GM12878 (cell line): ENCODE measurements around the gene PTK6. TPM values are rescaled to one million over a fixed set of nuclear protein-coding genes. Genes with fewer than 3 reads are reported as not detected.

Source experiments
- ATF2 ChIP-seq: IDR thresholded peaks from 2 replicates; pipeline ENCODE4 v1.6.1; 2012; ENCODE audit warnings: low read length, inconsistent platforms
- CEBPB ChIP-seq, 2 experiments: fragments of 150-350 bp in 1 of 2; IDR thresholded peaks; 2 replicates each; pipeline ENCODE4 v1.6.1; 2012 to 2014; ENCODE audit warnings: low read depth in 2 of 2, low read length in 2 of 2, borderline replicate concordance in 1 of 2, inconsistent platforms in 1 of 2
- EP300 ChIP-seq, 2 experiments: fragments of 150-350 bp in 1 of 2; IDR thresholded peaks; 2 replicates each; pipeline ENCODE4 v1.6.1; 2011 to 2012; ENCODE audit warnings: low read depth in 2 of 2, low read length in 2 of 2, borderline replicate concordance in 1 of 2, improper control_type of control experiment in 1 of 2, inconsistent platforms in 1 of 2; ENCODE audit not compliant: control insufficient read depth in 1 of 2
- FOXK2 ChIP-seq: fragments of 450-650 bp; IDR thresholded peaks from 2 replicates; pipeline ENCODE4 v1.6.1; 2017; ENCODE audit warnings: mild to moderate bottlenecking, moderate library complexity
- POLR2A ChIP-seq: IDR thresholded peaks from 2 replicates; pipeline ENCODE4 v1.6.1; 2011; ENCODE audit warnings: low read depth, mild to moderate bottlenecking, low read length
- RCOR1 ChIP-seq: conservative IDR thresholded peaks from 2 replicates; pipeline ENCODE4 v1.6.1; 2012; ENCODE audit warnings: low read depth, low read length, improper control_type of control experiment
- SIN3A ChIP-seq: IDR thresholded peaks from 2 replicates; pipeline ENCODE4 v1.6.1; 2012; ENCODE audit warnings: low read depth, low read length, improper control_type of control experiment
- SMAD5 ChIP-seq: IDR thresholded peaks from 2 replicates; pipeline ENCODE4 v1.6.1; 2016; ENCODE audit warnings: antibody characterized with exemption, low read depth
- SUZ12 ChIP-seq: fragments of 200-600 bp; sonication (generic); IDR thresholded peaks from one replicate; pipeline ENCODE4 v1.6.1; 2018; ENCODE audit warnings: antibody characterized with exemption, mild to moderate bottlenecking; ENCODE audit not compliant: unreplicated experiment
- TCF7 ChIP-seq: IDR thresholded peaks from 2 replicates; pipeline ENCODE4 v1.6.1; 2014; ENCODE audit warnings: antibody characterized with exemption, borderline replicate concordance
- ZBTB11 ChIP-seq: fragments of 450-650 bp; formaldehyde crosslinking; IDR thresholded peaks from 2 replicates; pipeline ENCODE4 v1.5.0; 2022; ENCODE audit warnings: mild to moderate bottlenecking, missing genetic modification characterization
- ZZZ3 ChIP-seq: IDR thresholded peaks from 2 replicates; pipeline ENCODE4 v1.6.1; 2011; ENCODE audit warnings: low read depth; ENCODE audit not compliant: control insufficient read depth, insufficient read length
- polyA plus RNA-seq, 11 experiments: library from polyadenylated mRNA; depleted of rRNA in 4 of 11; unstranded in 6 of 11; stranded (reverse) in 5 of 11; fragments of >200 nt; fragmentation: Nextera tagmentation in 4 of 11; fragmentation: Illumina TruSeq in 1 of 11; extraction: Ambion mirVana in 4 of 11; extraction: Trizol in 1 of 11; gene quantifications; 1 replicate in 1 of 11; 2 replicates in 10 of 11; pipeline versions ENCODE4 v1.2.1 to v1.2.3, GENCODE V29; 2011 to 2016; ENCODE audit warnings: inconsistent platforms in 2 of 11, missing spikeins in 2 of 11, low read depth in 1 of 11
- total RNA-seq, 4 experiments: library from RNA; depleted of rRNA in 3 of 4; stranded (reverse); fragments of >200 nt in 3 of 4; fragmentation: Illumina TruSeq in 1 of 4; extraction: Trizol in 1 of 4; gene quantifications; 2 replicates each; pipeline versions ENCODE4 v1.2.1 to v1.2.3, GENCODE V29; 2013 to 2021
- TF ChIP-seq, protein P1 (sequence below): IDR thresholded peaks from 2 replicates; pipeline ENCODE4 v1.6.1; 2012; ENCODE audit warnings: improper control_type of control experiment, low read depth, low read length; ENCODE audit not compliant: insufficient replicate concordance
- TF ChIP-seq, protein P2 (sequence below): IDR thresholded peaks from 2 replicates; pipeline ENCODE4 v1.6.1; 2012; ENCODE audit warnings: low read depth, low read length, improper control_type of control experiment

PTK6 gene
- total and polyA plus RNA-seq, 10 of the 15 experiments (the other 5 are each of a cell fraction or from before 2014, with no cell fraction given) = 0.02 to 0.21 (median 0.09) TPM; not detected in 3

GRCh38 chr20:63517376-63518309, 19.5 kb downstream of the PTK6 start (continued):
- TF ChIP-seq ZBTB11 (CRISPR knock-in tag) (no peak), ZZZ3 (no peak), SMAD5 (no peak), EP300 (IDR thresholded peaks at IDR 0.05; ENCODE audit: borderline replicate concordance in 1 of 2, control insufficient read depth in 1 of 2, low read depth in 2 of 2, low read length in 2 of 2) (no peak), CEBPB (IDR thresholded peaks at IDR 0.05; ENCODE audit: borderline replicate concordance in 1 of 2, low read depth in 2 of 2, low read length in 2 of 2) (no peak), SIN3A (no peak), TCF7 (no peak), ATF2 (no peak), SUZ12 (no peak), RCOR1 (no peak), POLR2A (no peak), FOXK2 (no peak)
- TF ChIP-seq, protein P1, sequence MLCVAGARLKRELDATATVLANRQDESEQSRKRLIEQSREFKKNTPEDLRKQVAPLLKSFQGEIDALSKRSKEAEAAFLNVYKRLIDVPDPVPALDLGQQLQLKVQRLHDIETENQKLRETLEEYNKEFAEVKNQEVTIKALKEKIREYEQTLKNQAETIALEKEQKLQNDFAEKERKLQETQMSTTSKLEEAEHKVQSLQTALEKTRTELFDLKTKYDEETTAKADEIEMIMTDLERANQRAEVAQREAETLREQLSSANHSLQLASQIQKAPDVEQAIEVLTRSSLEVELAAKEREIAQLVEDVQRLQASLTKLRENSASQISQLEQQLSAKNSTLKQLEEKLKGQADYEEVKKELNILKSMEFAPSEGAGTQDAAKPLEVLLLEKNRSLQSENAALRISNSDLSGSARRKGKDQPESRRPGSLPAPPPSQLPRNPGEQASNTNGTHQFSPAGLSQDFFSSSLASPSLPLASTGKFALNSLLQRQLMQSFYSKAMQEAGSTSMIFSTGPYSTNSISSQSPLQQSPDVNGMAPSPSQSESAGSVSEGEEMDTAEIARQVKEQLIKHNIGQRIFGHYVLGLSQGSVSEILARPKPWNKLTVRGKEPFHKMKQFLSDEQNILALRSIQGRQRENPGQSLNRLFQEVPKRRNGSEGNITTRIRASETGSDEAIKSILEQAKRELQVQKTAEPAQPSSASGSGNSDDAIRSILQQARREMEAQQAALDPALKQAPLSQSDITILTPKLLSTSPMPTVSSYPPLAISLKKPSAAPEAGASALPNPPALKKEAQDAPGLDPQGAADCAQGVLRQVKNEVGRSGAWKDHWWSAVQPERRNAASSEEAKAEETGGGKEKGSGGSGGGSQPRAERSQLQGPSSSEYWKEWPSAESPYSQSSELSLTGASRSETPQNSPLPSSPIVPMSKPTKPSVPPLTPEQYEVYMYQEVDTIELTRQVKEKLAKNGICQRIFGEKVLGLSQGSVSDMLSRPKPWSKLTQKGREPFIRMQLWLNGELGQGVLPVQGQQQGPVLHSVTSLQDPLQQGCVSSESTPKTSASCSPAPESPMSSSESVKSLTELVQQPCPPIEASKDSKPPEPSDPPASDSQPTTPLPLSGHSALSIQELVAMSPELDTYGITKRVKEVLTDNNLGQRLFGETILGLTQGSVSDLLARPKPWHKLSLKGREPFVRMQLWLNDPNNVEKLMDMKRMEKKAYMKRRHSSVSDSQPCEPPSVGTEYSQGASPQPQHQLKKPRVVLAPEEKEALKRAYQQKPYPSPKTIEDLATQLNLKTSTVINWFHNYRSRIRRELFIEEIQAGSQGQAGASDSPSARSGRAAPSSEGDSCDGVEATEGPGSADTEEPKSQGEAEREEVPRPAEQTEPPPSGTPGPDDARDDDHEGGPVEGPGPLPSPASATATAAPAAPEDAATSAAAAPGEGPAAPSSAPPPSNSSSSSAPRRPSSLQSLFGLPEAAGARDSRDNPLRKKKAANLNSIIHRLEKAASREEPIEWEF = no peak
- TF ChIP-seq, protein P2, sequence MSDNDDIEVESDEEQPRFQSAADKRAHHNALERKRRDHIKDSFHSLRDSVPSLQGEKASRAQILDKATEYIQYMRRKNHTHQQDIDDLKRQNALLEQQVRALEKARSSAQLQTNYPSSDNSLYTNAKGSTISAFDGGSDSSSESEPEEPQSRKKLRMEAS = no peak
